Testis (tissue), 3 donors: Measurements from ENCODE around the gene SIPA1L3. TPM values are rescaled to one million over a fixed set of nuclear protein-coding genes. Genes with fewer than 3 reads are reported as not detected.

Source experiments
- DNase-seq: peaks from one replicate; pipeline ENCODE4 v3.0.0-alpha.2; 2019
- H3K27ac ChIP-seq, 2 donors: fragments of 200-600 bp; sonication (generic); one replicate each; pipeline ENCODE4 v1.5.1; 2019
- H3K27me3 ChIP-seq: fragments of 200-600 bp; sonication (generic); one replicate; pipeline ENCODE4 v1.5.1; 2019
- H3K36me3 ChIP-seq: fragments of 200-600 bp; sonication (generic); one replicate; pipeline ENCODE4 v1.5.1; 2017; ENCODE audit warnings: low read depth; ENCODE audit errors: missing control alignments
- H3K4me1 ChIP-seq: fragments of 200-600 bp; sonication (generic); one replicate; pipeline ENCODE4 v1.5.1; 2019
- H3K4me3 ChIP-seq, 2 donors: fragments of 200-600 bp; sonication (generic); one replicate each; pipeline ENCODE4 v1.5.1; 2017 to 2019
- H3K9me3 ChIP-seq: fragments of 200-600 bp; sonication (generic); one replicate; pipeline ENCODE4 v1.5.1; 2017
- POLR2A ChIP-seq: fragments of 450-650 bp; IDR thresholded peaks from one replicate; pipeline ENCODE4 v1.6.1; 2017; ENCODE audit warnings: antibody characterized with exemption, mild to moderate bottlenecking, moderate library complexity
- WGBS, 2 donors: methylation state at CpG; one replicate each; pipeline ENCODE4 v1.1.5; 2018; 5-methylcytosine and 5-hydroxymethylcytosine counted together
- intact Hi-C: fragments of 100-400 bp; cut with DNase I; formaldehyde crosslinking; loops from one replicate; pipeline ENCODE4 v1.15.1; 2023; ENCODE audit warnings: low total_unique reads
- polyA plus RNA-seq: library from polyadenylated mRNA; stranded (reverse); fragments of 350-450 nt; fragmentation: Illumina TruSeq; extraction: RNeasy Lipid Tissue Mini Kit (QIAGEN cat#74804); gene quantifications from one replicate; pipeline ENCODE4 v1.2.3, GENCODE V29; 2014; ENCODE audit warnings: low read depth, low replicate concordance; ENCODE audit not compliant: insufficient read depth
- total RNA-seq, 2 donors: library from RNA; depleted of rRNA; stranded (reverse); fragments of >200 nt; gene quantifications; one replicate each; pipeline ENCODE4 v1.2.3, GENCODE V29; 2016
- TF ChIP-seq, protein P1 (sequence below), 3 experiments: fragments of 450-650 bp in 2 of 3; fragments of 200-600 bp in 1 of 3; sonication (generic) in 1 of 3; IDR thresholded peaks; one replicate each; pipeline ENCODE4 v1.5.1; 2016 to 2019; ENCODE audit warnings: antibody characterized with exemption in 3 of 3, mild to moderate bottlenecking in 2 of 3, moderate library complexity in 1 of 3

SIPA1L3 gene
- total and polyA plus RNA-seq, 3 donors from 2014 or later: 21.1 to 47.6 (median 43.7) TPM

GRCh38 chr19:38004521-38005223, 97.7 kb downstream of the SIPA1L3 start:
- H3K27ac ChIP-seq: peak overlapping the region in 1 of 2 donors; percentile 22
- peaks cover 18% of the 10 kb centered on the region for H3K4me1 ChIP-seq
- no peaks in the 10 kb centered on the region for H3K36me3 ChIP-seq
- TF ChIP-seq POLR2A: no peak
- TF ChIP-seq, protein P1, sequence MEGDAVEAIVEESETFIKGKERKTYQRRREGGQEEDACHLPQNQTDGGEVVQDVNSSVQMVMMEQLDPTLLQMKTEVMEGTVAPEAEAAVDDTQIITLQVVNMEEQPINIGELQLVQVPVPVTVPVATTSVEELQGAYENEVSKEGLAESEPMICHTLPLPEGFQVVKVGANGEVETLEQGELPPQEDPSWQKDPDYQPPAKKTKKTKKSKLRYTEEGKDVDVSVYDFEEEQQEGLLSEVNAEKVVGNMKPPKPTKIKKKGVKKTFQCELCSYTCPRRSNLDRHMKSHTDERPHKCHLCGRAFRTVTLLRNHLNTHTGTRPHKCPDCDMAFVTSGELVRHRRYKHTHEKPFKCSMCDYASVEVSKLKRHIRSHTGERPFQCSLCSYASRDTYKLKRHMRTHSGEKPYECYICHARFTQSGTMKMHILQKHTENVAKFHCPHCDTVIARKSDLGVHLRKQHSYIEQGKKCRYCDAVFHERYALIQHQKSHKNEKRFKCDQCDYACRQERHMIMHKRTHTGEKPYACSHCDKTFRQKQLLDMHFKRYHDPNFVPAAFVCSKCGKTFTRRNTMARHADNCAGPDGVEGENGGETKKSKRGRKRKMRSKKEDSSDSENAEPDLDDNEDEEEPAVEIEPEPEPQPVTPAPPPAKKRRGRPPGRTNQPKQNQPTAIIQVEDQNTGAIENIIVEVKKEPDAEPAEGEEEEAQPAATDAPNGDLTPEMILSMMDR (IDR thresholded peaks at IDR 0.05): no peak
- intact Hi-C loops: no loop called here
- H3K9me3 ChIP-seq: no peaks in the 10 kb centered on the region
- 11 to 27% methylated on average over 15 of the region's 15 CpGs for WGBS, 2 donors
- peak; percentile 81 for DNase-seq
- peak overlapping the region; percentile 3 to 21 for H3K4me3 ChIP-seq
- H3K27me3 ChIP-seq: no peaks in the 10 kb centered on the region

- Histone ChIP-seq H3K4me1 (peaks cover 18% of the 10 kb centered on the region), H3K9me3 (no peaks in the 10 kb centered on the region), H3K27me3 (no peaks in the 10 kb centered on the region), H3K27ac (no peak overlapping the region), H3K36me3 (no peaks in the 10 kb centered on the region), H3K4me3 (no peak overlapping the region)
- 59 to 70% methylated on average over 8 of the region's 8 CpGs for WGBS, 2 donors
- DNase-seq: no peak
- intact Hi-C loops: no loop called here
- TF ChIP-seq POLR2A: no peak
- TF ChIP-seq, protein P1 (IDR thresholded peaks at IDR 0.05): no peak
Measured at GRCh38 chr19:38005224-38005614, 98.2 kb downstream of the SIPA1L3 start.

DNA sequence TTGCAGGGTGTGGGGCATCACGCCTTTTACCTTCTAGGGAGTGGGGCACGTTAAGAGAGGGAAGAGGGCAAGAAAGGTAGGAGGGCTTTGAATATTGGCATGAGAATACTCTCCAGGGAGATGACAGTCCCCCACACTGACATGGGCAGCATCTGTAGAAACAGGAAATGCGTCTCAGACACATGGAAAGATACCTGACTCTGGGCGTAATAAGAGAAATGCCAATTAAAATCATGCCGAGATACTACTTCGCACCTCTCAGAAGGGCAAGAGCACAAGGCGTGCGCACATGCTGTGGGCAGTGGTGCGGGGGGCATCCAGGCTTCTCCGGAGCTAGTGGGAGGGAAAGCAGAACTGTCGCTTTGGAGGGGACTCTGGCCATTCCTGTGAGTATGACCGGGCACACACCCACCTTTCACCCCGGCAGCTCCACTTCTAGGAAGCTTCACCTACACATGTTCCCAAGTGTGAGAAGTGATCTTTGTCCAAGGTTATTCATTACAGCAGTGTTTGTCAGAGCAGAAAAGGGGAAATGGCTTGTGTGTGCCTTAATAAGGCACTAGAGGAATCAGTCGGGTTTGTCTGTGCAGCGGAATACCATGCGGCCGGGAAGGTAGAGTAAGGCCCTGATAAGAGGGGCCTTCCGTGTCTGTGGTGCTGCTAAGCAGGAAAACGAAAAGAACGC, 99.5 kb downstream of the SIPA1L3 start:
- peaks cover 18% of the 10 kb centered on the region for H3K4me1 ChIP-seq
- TF ChIP-seq, protein P1 (IDR thresholded peaks at IDR 0.05): no peak
- TF ChIP-seq POLR2A: no peak
- no peaks in the 10 kb centered on the region for H3K27me3 ChIP-seq
- intact Hi-C loops: no loop called here
- H3K36me3 ChIP-seq: no peaks in the 10 kb centered on the region
- no peak overlapping the region for H3K27ac ChIP-seq
- H3K9me3 ChIP-seq: no peaks in the 10 kb centered on the region
- no peak for DNase-seq
- 90% methylated on average over 20 of the region's 20 CpGs for WGBS, 2 donors
- H3K4me3 ChIP-seq: no peak overlapping the region

DNA sequence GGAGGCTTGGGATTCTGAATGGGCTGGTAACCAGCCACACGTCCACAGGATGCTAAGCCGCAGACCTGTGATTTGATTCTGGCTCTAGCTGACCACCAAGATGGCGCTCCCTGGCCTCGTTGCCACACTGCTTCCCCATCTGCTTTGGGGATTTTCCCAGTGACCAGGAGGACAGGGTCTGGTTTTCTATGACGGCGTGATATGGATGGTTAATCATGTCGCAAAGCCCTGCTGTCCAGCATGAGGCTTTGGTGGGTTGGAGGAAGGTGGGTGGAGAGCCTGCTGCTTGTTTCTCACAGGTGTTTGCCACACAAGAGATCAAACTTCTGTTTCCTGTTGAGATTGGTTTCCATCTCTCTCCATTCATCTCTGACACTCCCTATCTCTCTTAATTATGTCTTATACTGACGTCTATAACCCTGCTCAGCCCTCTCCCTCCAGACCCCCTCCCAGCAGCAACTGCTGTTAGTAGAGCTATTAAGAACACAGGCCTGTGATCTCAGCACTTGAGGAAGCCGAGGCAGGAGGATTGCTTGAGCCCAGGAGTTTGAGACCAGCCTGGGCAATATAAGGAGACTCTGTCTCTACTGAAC, 102.7 kb downstream of the SIPA1L3 start:
- H3K36me3 ChIP-seq: no peaks in the 10 kb centered on the region
- no peaks in the 10 kb centered on the region for H3K9me3 ChIP-seq
- no peak overlapping the region for H3K27ac ChIP-seq
- 91 to 92% methylated on average over 9 of the region's 9 CpGs for WGBS, 2 donors
- H3K27me3 ChIP-seq: no peaks in the 10 kb centered on the region
- intact Hi-C loops: no loop called here
- peaks cover 3% of the 10 kb centered on the region for H3K4me1 ChIP-seq
- TF ChIP-seq, protein P1 (IDR thresholded peaks at IDR 0.05): no peak
- TF ChIP-seq POLR2A: no peak
- no peak overlapping the region for H3K4me3 ChIP-seq
- DNase-seq: no peak
